Skin epidermis (tissue), 12 donors: ENCODE results near the gene ELMO1.

ENCODE experiments used
- H3K27ac ChIP-seq, 21 experiments: fragments of 200-600 bp; sonication (generic) in 11 of 21; one replicate each; pipeline ENCODE4 v1.5.0; 2020; ENCODE audit warnings: mild to moderate bottlenecking in 3 of 21, inconsistent platforms in 2 of 21, moderate library complexity in 2 of 21
- H3K4me3 ChIP-seq, 7 experiments: fragments of 200-600 bp; sonication (generic) in 2 of 7; one replicate each; pipeline ENCODE4 v1.5.0; 2020; ENCODE audit warnings: inconsistent platforms in 2 of 7, mild to moderate bottlenecking in 2 of 7, moderate library complexity in 1 of 7

The ELMO1 gene

GRCh38 chr7:37388811-37389210, 59.9 kb downstream of the ELMO1 start:
- Histone ChIP-seq H3K27ac (peak overlapping the region in 5 of 21 experiments; percentile 21 to 61 (median 42)), H3K4me3 (no peak overlapping the region)

DNA sequence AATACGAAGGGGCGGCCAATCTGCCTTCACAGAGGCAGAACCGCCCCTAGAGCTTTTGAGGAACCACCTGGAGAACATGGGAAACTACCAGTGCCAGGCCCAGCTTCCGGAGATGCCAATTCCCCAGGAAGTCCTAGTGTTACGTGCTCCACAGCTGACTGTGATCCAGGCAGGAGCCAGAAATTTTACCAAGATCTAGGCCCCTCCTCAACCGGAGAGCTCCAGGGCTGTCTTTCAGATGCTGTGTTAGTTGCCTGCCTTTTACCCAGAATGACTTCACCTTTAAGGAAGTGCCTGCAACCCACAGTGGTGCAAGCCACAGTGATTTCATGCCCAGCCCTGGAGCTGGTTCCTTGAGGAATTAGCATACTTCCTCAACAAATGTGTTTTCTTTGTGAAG, 62.9 kb downstream of the ELMO1 start:
- no peak overlapping the region for H3K4me3 ChIP-seq
- peak overlapping the region in 7 of 21 experiments; percentile 14 to 77 (median 36) for H3K27ac ChIP-seq

- Histone ChIP-seq H3K27ac (no peak overlapping the region), H3K4me3 (no peak overlapping the region)
Measured at GRCh38 chr7:37382546-37383088, 66.0 kb downstream of the ELMO1 start.

DNA sequence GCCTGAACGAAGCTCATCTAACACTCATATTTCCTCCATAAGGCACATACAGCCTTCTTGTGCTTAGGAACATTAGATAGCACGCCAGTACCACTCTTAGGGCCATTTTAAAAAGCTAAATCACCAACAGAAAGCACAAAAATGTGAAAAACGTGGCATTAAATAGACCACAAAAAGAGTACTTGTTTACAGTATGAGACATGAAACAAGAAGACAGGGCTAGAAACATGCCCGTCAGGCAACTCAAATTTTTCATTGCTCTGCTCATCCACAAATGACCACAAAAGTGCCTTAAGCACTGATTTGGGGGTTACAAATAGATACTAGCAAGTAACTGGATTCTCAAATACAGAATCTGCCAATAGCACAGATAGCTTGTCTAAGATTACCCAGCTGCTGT, 67.8 kb downstream of the ELMO1 start:
- no peak overlapping the region for H3K4me3 ChIP-seq

DNA sequence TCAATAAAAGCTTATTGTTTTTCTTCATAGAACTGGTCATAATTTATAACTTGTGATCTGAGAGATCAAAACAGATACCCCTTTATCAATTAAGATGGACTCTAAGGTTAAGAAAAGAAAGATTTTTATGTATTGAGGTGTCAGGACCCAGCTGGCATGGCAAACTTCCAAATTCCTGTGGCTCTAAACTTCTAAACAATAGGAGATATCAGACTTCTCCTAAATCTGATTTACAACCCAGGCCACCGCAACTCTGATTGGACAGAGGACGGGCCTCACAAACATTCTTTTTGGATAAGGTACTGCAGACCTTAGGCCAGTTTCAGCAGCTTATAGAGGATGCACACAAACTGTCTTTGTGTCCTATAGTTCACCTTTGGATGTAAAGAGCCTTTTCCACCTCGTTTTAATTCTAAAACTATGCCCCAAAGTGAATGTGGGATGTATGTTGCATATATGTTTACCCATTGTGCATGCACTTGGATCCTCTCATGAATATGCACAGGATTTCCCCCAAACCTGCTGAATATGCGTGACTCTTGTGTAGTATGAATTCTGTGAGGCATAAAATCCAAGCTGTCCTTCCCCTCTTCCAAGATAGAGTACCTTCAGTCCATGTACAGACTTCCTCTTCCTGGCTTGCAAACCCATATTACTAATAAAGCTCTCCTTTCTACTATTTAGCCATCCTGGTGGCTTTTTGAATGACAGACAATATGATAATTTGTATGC, 69.0 kb downstream of the ELMO1 start:
- no peak overlapping the region for H3K27ac ChIP-seq

More for the DNA sequence above, 67.8 kb downstream of the ELMO1 start:
- H3K27ac ChIP-seq: no peak overlapping the region

GRCh38 chr7:37377231-37377630, 71.4 kb downstream of the ELMO1 start:
- Histone ChIP-seq H3K4me3 (no peak overlapping the region), H3K27ac (no peak overlapping the region)

More for the DNA sequence above, 69.0 kb downstream of the ELMO1 start:
- H3K4me3 ChIP-seq: no peak overlapping the region

DNA sequence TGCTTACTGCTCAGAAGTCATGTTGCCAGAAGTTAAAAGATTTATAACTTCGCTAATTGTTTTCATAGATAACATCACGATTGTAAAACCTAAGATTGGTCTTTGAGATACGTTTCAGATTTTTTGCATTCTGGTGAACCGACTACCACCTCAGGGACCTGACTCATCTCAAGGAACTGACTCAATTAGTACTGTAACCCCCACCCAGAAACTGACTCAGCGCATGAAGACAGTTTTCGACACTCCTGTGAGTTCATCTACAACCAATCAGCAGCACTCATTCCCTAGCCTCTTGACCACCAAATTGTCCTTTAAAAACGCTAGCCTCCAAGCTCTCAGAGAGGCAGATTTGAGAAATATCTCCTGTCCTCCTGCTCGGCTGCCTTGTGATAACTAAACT, 72.3 kb downstream of the ELMO1 start:
- no peak overlapping the region for H3K27ac ChIP-seq
- no peak overlapping the region for H3K4me3 ChIP-seq

DNA sequence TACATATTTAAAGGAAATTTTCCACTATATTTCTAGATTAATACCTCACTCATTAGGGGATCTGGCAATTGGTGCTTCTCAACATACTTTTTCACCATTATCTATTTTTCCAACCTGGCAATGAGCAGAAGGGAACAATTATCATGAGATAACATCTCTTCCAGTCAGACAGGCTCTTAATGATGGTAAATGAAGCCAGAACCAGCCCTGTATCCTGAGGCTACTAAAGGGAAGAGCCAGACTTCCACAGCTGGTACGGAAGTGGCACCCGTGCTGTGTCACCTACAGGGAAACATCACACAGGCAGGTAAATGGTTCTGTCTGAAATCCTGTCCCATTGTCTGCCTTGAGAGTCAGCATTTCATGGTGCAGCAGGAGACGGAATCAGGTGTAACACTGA, 75.9 kb downstream of the ELMO1 start:
- Histone ChIP-seq H3K4me3 (no peak overlapping the region), H3K27ac (no peak overlapping the region)

DNA sequence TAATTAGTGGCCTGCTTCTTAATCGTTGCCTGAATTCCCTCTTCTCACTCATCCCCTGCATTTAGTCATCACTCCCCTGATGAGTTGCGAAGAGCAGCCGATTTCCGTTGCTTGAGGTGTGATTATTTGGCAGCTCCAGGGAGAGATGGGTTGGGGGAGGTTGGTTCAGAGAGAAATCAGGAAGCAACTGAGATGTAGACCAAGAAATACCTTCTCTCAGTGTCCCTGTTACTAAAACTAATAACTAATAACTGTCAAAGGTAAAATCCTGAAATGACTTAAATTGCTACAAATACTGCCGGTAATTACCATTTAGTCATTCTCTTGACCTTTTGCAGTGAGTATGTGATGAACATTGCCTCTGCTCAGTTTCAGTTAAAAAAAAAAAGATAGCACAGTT, 76.9 kb downstream of the ELMO1 start:
- H3K27ac ChIP-seq: no peak overlapping the region
- no peak overlapping the region for H3K4me3 ChIP-seq

- H3K27ac ChIP-seq: no peak overlapping the region
- H3K4me3 ChIP-seq: no peak overlapping the region
Measured at GRCh38 chr7:37369906-37370305, 78.8 kb downstream of the ELMO1 start.

- no peak overlapping the region for H3K4me3 ChIP-seq
- no peak overlapping the region for H3K27ac ChIP-seq
Measured at GRCh38 chr7:37368540-37368939, 80.1 kb downstream of the ELMO1 start.

DNA sequence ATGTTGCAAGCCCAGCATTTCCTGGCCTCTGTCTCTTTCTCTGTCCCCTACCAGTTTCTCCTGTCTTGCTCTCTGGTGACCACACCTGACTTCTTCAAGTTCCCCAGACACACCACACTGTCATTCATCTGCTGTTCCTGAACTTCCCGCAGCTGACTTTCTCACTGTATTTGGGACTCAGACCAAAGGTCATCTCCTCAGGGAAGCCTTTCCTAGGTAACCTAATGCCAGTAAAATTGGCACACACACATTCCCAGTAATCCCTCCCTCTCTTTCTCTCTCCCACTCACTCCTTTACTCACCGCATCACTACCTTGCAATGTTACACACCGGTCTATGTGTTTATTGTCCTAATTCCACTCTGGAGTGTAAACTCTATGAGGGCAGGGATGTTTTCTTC, 81.7 kb downstream of the ELMO1 start:
- no peak overlapping the region for H3K4me3 ChIP-seq
- no peak overlapping the region for H3K27ac ChIP-seq

- Histone ChIP-seq H3K27ac (no peak overlapping the region), H3K4me3 (no peak overlapping the region)
Measured at GRCh38 chr7:37366445-37366844, 82.2 kb downstream of the ELMO1 start.

- Histone ChIP-seq H3K4me3 (no peak overlapping the region), H3K27ac (no peak overlapping the region)
Measured at GRCh38 chr7:37365405-37365804, 83.3 kb downstream of the ELMO1 start.

GRCh38 chr7:37364856-37365255, 83.8 kb downstream of the ELMO1 start:
- no peak overlapping the region for H3K27ac ChIP-seq
- no peak overlapping the region for H3K4me3 ChIP-seq

DNA sequence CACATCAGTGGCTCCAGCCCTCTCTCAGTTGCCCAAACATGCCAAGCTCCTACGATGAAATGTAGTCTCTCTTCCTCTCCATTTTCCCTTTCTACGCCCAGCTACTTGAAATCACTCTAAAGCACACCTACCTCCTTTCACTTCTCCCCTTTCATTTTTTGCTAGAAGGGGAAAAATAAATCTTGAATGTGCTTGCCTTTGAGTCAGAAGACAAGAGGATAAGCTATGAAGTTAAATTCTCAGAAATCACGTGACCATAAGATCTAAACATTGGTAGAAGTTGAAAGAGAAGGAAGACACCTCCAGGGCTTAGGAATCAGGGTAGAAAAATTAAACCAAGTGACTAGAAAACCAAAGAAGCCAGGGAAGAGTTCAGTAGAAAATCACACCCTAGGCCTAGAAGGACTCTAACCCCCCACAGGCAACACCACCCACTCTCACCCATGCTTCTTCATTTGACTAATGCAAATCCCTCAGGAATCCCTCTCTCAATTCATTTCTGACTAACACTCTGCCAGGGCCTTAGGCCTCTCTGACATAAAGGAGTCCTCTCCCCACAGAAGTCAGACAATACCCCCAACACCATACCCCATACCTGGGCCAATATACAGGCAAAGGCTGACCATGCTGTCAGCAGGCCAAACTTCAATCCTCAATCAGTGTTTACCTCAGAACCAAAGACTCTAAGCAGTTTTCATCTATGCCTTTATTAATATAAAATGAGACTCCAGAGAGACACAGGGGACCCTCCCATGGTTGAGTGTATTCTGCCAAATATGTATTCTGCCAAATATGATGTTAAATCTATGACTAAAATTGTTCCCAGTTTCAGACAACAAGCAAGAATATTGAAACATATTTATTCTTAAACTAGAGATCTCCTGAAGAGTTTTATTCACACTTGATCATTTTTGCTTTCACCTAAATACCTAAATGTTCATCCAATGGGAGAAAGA, 84.8 kb downstream of the ELMO1 start:
- Histone ChIP-seq H3K27ac (no peak overlapping the region), H3K4me3 (no peak overlapping the region)

- H3K27ac ChIP-seq: no peak overlapping the region
- H3K4me3 ChIP-seq: no peak overlapping the region
Measured at GRCh38 chr7:37362802-37363201, 85.9 kb downstream of the ELMO1 start.

- H3K27ac ChIP-seq: peak overlapping the region in 1 of 21 experiments; percentile 42
- H3K4me3 ChIP-seq: no peak overlapping the region
Measured at GRCh38 chr7:37360484-37360883, 88.2 kb downstream of the ELMO1 start.

DNA sequence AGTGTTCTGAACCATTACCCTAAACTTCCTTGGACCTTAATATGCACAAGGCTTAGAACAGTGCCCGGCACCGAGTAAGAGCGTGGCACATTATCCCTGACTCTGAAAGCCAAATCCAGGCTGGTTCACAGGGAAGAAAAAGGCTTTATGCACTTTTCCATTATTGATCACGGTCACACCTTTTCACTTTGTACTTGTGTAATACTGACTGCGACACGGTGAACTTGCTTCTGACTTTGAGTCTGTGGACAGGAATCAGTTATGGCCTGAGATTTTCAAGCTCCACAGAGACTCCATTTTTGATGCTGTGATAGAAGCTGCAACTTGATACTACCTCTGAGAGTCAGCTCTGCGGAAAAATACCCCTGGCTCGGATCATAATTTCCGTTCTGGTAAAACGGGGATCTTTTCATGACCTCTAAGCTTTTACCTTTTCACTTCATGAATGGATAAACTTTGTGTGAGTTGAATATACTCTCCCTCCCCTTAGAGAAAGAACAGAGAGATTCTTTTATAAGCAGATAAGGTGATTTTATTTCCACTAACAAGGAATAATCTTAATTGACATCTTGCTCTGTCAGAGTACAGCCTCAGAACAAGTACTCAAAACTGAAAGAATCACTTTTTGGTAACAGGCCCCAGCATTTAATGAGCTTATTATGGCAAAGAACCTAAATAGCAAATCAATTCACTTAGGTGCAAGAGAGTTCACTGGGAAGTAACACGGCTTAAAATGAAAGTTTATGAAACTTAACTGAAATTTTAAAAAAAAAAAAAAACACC, 88.8 kb downstream of the ELMO1 start:
- Histone ChIP-seq H3K27ac (peak overlapping the region in 1 of 21 experiments; percentile 42), H3K4me3 (no peak overlapping the region)

GRCh38 chr7:37359180-37359579, 89.5 kb downstream of the ELMO1 start:
- no peak overlapping the region for H3K27ac ChIP-seq
- H3K4me3 ChIP-seq: no peak overlapping the region
